GM12801 (cell line): ENCODE measurements around the gene GOLT1A.

Experiments used
- TF ChIP-seq, protein P1 (sequence below): IDR thresholded peaks from one replicate; pipeline ENCODE4 v1.5.1; 2011; ENCODE audit warnings: control low read depth; ENCODE audit not compliant: insufficient read length; ENCODE audit errors: extremely low read depth

The GOLT1A gene

DNA sequence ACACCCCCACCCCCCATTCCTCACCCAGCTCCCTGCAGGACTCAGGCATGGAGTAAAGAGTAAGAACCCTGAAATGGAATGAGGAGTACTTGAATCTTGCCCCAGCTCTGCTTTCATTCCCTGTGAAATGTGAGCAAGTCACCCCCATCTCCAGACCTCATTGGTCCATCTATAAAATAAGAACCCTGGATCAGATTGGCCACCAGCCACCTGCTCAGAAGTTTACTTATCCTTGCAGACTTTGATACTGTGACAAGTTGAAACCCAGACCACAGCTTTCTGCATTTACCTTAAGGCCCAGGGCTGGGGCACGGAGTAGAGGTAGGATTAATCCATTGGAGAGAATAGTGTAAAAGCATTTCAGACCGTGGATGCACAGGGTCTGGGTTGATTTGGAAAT lies 19.7 kb downstream of the GOLT1A start:
- TF ChIP-seq, protein P1, sequence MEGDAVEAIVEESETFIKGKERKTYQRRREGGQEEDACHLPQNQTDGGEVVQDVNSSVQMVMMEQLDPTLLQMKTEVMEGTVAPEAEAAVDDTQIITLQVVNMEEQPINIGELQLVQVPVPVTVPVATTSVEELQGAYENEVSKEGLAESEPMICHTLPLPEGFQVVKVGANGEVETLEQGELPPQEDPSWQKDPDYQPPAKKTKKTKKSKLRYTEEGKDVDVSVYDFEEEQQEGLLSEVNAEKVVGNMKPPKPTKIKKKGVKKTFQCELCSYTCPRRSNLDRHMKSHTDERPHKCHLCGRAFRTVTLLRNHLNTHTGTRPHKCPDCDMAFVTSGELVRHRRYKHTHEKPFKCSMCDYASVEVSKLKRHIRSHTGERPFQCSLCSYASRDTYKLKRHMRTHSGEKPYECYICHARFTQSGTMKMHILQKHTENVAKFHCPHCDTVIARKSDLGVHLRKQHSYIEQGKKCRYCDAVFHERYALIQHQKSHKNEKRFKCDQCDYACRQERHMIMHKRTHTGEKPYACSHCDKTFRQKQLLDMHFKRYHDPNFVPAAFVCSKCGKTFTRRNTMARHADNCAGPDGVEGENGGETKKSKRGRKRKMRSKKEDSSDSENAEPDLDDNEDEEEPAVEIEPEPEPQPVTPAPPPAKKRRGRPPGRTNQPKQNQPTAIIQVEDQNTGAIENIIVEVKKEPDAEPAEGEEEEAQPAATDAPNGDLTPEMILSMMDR = no peak

DNA sequence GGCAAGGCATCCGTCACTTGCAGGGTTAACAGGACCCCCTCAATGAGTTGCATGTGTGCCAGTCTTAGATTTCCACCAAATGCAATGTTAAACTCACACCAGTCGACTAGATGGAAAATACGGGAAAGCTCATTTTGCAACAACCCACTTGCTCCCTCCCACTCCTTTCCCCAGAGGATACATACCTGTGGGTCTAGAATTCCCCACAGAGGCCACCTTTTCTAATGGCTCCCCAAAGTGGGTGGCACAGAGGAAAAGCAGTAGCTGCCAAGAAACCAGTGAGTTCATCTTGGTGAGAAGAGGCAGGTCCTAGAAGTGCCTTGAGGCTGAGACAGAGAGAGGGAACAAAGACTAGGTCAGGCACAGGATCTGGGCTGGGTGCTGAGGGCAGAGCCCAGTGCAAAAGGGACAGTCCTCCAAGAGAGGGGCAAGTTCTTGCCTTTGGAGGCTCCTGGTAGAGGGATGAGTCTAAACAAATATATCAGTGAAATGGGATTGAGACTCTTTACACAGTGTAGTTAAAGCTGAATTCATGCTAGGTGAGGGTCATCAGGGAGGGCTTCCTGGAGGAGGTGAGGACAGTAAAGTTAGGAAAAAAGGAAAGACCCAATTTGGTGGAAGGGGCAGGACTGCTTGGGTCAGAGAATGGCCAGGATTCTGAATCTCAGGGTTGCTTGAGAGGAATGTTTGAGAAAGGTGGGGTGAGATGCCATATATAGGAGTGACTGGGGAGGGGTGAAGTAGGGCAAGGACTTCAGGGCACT lies 21.0 kb downstream of the GOLT1A start:
- TF ChIP-seq, protein P1 = no peak

DNA sequence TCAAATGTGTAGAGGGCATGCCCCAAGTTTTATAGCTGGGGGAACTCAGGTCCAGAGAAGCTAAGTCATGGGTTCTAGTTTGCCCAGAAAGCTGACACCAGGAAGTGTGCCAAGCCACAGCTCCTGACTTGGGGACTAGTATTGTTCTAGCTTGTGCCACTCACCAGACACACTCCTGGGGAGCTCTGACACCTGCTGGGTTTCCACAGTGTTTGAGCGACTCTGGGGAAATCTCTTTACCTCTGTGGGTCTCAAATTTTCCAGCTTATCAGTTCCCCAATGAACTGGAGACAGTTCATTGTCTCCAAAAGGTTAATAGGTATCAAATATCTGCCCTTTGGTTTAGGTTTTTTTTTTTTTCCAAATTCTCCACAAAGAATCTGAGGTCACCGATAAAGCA lies 21.7 kb downstream of the GOLT1A start:
- TF ChIP-seq, protein P1 = no peak

DNA sequence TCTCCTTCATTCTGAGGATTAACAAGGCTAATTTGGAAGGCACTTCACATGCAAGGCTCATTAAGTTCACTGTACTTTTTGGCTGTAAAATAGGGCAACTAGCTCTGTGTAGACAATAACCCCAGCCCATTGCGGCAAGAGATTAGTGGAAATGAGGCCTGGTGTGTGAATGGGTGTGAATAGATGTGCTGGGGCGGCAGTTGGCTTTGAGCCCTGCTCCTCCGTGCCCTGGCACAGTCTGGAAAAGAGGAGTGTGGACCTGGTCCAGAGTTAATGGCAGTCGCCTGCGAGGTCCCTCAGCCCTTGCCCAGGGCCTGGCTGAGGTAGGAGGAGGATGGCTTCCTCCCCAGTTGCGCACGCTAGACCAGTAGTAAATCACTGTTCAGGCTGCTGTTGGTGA lies 22.3 kb downstream of the GOLT1A start:
- TF ChIP-seq, protein P1 = no peak

DNA sequence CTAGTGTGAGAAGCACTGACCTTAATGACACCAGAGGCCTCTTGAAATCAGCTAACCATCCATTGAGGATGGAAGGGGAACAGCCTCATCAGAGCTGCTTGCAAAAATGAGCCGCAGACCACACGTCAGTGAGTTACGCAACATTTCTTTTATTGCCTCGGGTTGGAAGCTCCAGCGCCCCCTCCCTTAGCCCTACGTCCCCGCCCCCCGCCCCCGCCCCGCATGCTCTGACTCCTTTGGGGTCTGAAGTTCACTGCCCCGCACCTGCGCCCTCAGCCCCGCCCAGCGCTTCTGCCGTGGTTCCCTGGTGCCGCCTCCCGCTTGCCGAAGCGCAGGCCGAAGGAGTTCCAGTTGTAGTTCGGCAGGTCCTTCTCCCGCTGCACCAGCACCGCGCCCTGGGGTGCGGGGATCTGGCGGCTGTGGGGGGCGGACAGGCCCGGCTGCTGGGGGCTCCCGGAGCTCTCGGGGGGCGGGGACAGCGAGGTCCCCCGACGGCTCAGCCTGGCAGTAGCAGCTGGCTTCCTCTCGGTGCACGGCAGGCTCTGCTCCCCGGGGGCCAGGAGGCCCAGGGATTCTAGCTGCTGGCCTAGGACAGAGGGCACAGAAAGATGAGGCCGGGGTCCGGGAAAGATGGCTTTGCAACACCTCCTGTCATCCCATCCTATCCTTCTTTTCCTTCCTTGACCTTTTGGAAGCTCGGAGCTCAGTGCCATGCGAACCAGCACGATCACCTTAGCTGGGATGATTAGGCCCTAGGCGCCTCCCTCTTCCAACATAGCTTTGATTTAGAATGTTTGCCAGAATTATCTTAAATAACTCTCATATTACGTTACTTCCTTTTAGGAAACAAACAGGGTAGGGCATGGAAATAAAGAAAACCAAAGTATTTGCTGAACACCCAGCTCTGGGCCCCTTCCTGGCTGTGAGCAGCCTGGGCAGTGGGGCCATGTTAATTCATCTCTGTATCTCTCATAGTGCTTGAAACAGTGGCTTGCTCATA lies 23.3 kb downstream of the GOLT1A start:
- TF ChIP-seq, protein P1 = no peak

DNA sequence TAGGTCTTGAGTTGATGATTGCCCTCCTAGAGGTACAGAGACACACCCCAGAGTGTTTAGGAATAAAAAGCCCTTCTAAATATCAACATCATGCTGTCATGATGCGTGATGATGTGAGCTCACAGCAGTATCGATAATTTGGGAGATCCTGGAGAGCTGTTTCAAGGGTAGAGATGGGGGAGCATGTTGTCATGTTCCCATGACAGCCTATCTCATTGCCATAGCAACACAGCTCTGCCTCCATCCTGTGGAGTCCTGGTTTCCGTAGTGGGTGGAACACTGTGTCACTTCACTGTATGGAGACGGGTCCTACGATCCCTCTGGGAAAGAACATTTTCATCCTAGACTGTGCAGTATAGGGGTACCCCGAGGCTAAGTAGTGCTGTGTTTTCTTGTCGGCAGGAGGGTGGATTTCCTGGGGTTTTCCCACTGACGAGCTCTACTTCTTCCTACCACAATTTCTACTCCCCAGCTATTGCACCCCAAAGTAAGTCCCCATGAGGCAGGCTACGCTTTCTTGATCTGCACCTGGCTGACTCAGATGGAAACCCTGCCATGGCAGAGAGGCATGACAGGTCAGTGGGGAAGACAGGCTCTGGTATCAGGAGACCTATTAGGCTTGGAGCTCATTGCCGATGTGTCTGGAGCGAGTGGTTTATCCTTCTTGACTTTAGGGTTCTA lies 24.7 kb downstream of the GOLT1A start:
- TF ChIP-seq, protein P1 = no peak

DNA sequence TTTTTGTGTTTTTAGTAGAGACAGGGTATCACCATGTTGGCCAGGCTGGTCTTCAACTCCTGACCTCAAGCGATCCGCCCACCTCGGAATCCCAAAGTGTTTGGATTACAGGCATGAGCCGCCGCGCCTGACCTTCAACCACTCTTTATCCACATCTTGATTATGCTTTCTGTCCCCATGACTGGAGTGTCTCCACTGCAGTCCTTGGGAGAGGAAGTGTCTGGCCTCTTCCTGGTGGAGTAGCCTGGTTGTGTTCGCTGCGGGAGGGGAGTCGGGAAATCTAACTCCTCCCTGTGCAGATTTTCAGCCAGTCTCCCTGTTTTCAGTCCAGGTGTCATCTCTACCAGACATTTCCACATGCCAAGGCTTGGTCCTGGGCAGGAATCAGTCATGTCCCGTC lies 27.2 kb downstream of the GOLT1A start:
- TF ChIP-seq, protein P1 = no peak
